ENCODE measurements around the gene CPNE7. TPM values are rescaled to one million over a fixed set of nuclear protein-coding genes. Genes with fewer than 3 reads are reported as not detected.

The CPNE7 gene
- total and polyA plus RNA-seq, 2 of the 8 experiments (the other 6 are each of a cell fraction or from before 2014, with no cell fraction given) = 10.0 to 23.7 TPM

DNA sequence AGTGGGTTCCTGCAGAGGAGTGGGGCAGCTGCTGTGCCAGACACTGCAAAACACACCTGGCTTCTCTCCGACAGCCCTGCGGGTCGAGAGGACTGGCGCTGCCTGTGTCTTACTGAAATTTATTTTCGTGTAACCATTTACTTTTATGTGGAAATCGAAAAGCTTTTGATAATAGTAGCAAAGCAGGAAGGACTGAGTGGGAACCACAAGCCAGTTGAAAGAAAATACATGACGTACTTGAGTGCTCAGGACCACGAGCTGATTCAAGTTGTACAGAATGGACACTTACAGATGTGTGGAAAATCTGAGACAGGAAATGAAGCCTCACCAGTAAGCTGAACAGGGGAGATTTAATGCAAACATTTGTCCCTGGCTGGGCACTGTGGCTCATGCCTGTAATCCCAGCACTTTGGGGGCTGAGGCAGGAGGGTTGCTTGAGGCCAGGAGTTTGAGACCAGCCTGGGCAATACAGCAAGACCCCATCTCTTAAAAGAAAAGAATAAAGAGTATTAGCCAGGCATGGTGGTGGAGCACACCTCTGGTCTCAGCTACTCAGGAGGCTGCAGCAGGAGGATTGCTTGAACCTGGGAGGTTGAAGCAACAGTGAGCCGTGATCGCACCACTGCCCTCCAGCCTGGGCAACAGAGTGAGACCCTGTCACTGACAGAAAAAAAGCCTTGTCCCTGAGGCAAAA, 26.4 kb upstream of the CPNE7 start:
- no peak for DNase-seq (ENCODE audit: low read depth in 1 of 2, low spot score in 2 of 2)
- CTCF ChIA-PET (ENCODE audit: partially characterized antibody) = interaction anchor here (1.0 to 2.5 kb wide), 10 partner anchors 8 to 100 kb away, joined by 3 to 15 read pairs (median 4); no protein-coding TSS in a partner anchor
- Histone ChIP-seq H4K20me1 (replicated peaks in 1 of 2; ENCODE audit: control insufficient read depth in 1 of 2, insufficient read depth in 2 of 2, low read length in 2 of 2) (peaks cover 0 to 13% of the 10 kb centered on the region in 2 experiments), H4K91ac (replicated peaks; ENCODE audit: insufficient read length, low read length) (no peak overlapping the region), H3K4me2 (ENCODE audit: insufficient read depth in 1 of 2, low read depth in 2 of 2, low read length in 2 of 2) (no peak overlapping the region), H3K23me2 (ENCODE audit: low read depth, low read length) (no peaks in the 10 kb centered on the region), H2BK5ac (ENCODE audit: low read depth, low read length) (no peak overlapping the region), H3K4ac (replicated peaks; ENCODE audit: insufficient read length, low read depth, low read length) (no peak overlapping the region), H3K79me2 (ENCODE audit: control insufficient read depth in 1 of 2, insufficient read depth in 2 of 2, low read length in 2 of 2) (no peaks in the 10 kb centered on the region), H2AFZ (ENCODE audit: low read length) (no peak overlapping the region), H2BK12ac (ENCODE audit: low read depth, low read length) (no peak overlapping the region), H3K18ac (ENCODE audit: extremely low read depth, low read length) (no peak overlapping the region), H3K4me1 (replicated peaks in 1 of 4; ENCODE audit: control insufficient read depth in 3 of 4, insufficient read depth in 4 of 4, low read length in 3 of 4) (no peaks in the 10 kb centered on the region), H2BK20ac (ENCODE audit: low read length) (no peak overlapping the region), H3K36me3 (ENCODE audit: control insufficient read depth in 2 of 4, insufficient read depth in 4 of 4, low read length in 3 of 4) (peaks cover 14 to 48% (median 37%) of the 10 kb centered on the region in 4 experiments), H2AK5ac (ENCODE audit: low read depth, low read length) (no peak overlapping the region), H3K56ac (replicated peaks; ENCODE audit: insufficient read length, low read depth, low read length) (no peak overlapping the region), H2BK15ac (ENCODE audit: low read length) (no peak overlapping the region), H3K27me3 (replicated peaks in 1 of 4; ENCODE audit: control insufficient read depth in 3 of 4, extremely low read depth in 1 of 4, insufficient read depth in 3 of 4, low read length in 3 of 4) (no peaks in the 10 kb centered on the region), H4K8ac (ENCODE audit: extremely low read depth, insufficient read depth, low read length) (peak overlapping the region; percentile 68; the same call in 1 of the 2 replicates), H3K27ac (ENCODE audit: low read depth, low read length) (no peak overlapping the region), H3K14ac (ENCODE audit: insufficient read length) (no peak overlapping the region), H3K79me1 (ENCODE audit: low read depth, low read length) (no peaks in the 10 kb centered on the region; the same call in 1 of the 2 replicates), H3K9ac (replicated peaks in 1 of 4; ENCODE audit: extremely low read depth in 1 of 4, low read depth in 3 of 4, low read length in 3 of 4) (no peak overlapping the region), H3K4me3 (ENCODE audit: extremely low read depth in 1 of 4, insufficient read depth in 2 of 4, low read depth in 3 of 4, low read length in 4 of 4) (no peak overlapping the region), H3K23ac (ENCODE audit: insufficient read length) (no peak overlapping the region), H4K5ac (ENCODE audit: insufficient read length, low read depth, low read length) (no peak overlapping the region), H2BK120ac (replicated peaks; ENCODE audit: low read depth, low read length) (no peak overlapping the region), H3K9me3 (ENCODE audit: insufficient read depth in 2 of 2, low read depth in 1 of 2, low read length in 1 of 2) (no peaks in the 10 kb centered on the region)
- POLR2A ChIA-PET (ENCODE audit: partially characterized antibody) = interaction anchor here (1.0 to 6.5 kb wide), 5 partner anchors 9 to 277 kb away, joined by 3 to 63 read pairs (median 8); no protein-coding TSS in a partner anchor
- WGBS, 2 experiments (ENCODE audit: extremely low coverage in 1 of 2, insufficient coverage in 1 of 2, insufficient read length in 1 of 2, insufficient replicate concordance in 2 of 2, low coverage in 1 of 2, low lambda C conversion rate in 2 of 2, missing lambda C conversion rate in 1 of 2) = 91% methylated on average over 10 of the region's 10 CpGs; no CpG with 5 or more reads in 1 of the 2 experiments
- FAIRE-seq = no peak
- TF ChIP-seq, protein P1, sequence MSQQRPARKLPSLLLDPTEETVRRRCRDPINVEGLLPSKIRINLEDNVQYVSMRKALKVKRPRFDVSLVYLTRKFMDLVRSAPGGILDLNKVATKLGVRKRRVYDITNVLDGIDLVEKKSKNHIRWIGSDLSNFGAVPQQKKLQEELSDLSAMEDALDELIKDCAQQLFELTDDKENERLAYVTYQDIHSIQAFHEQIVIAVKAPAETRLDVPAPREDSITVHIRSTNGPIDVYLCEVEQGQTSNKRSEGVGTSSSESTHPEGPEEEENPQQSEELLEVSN (IDR thresholded peaks at IDR 0.05) = no peak
- 0 out of 2 replicates have a peak, but pooled peaks have one; percentile 8 for TF ChIP-seq POLR2AphosphoS5 (IDR thresholded peaks at IDR 0.05; ENCODE audit: low read depth, low read length)

All from H1 (cell line).